SU-DHL-6 (cell line): Measurements from ENCODE around the gene MINDY1.

ENCODE experiments used
- H2AFZ ChIP-seq: fragments of 200-600 bp; sonication (generic); 2 replicates; pipeline ENCODE4 v1.6.1; 2014; ENCODE audit warnings: low read depth, mild to moderate bottlenecking, moderate library complexity, mixed read lengths, antibody characterized with exemption, low read length; ENCODE audit not compliant: severe bottlenecking
- H3F3A ChIP-seq: fragments of 200-600 bp; shearing (Covaris generic); 2 replicates; pipeline ENCODE4 v1.6.0; 2016; ENCODE audit warnings: antibody characterized with exemption, mild to moderate bottlenecking; ENCODE audit not compliant: insufficient read depth
- H3K27ac ChIP-seq: fragments of 200-600 bp; sonication (generic); 2 replicates; pipeline ENCODE4 v1.5.1; 2016; ENCODE audit warnings: low read depth, mild to moderate bottlenecking, low read length, moderate library complexity, mixed read lengths
- H3K27me3 ChIP-seq: fragments of 200-600 bp; sonication (generic), shearing (Covaris generic); 2 replicates; pipeline ENCODE4 v1.6.0; 2014; ENCODE audit warnings: mild to moderate bottlenecking, low read length
- H3K36me3 ChIP-seq: fragments of 200-600 bp; sonication (generic); 2 replicates; pipeline ENCODE4 v1.6.1; 2014; ENCODE audit warnings: mild to moderate bottlenecking, low read length, mixed read lengths
- H3K4me2 ChIP-seq: fragments of 300-600, 200-600 bp; shearing (Covaris generic), sonication (generic); 2 replicates; pipeline ENCODE4 v1.6.0; 2014; ENCODE audit warnings: low read length, low read depth, mild to moderate bottlenecking; ENCODE audit not compliant: poor library complexity, severe bottlenecking
- H3K4me3 ChIP-seq: fragments of 200-600 bp; sonication (generic); 2 replicates; pipeline ENCODE4 v1.5.1; 2014; ENCODE audit warnings: antibody characterized with exemption, low read length, mild to moderate bottlenecking, mixed read lengths; ENCODE audit not compliant: insufficient read depth, poor library complexity, severe bottlenecking
- H3K79me2 ChIP-seq: fragments of 200-600 bp; sonication (generic); 2 replicates; pipeline ENCODE4 v1.6.1; 2014; ENCODE audit warnings: mild to moderate bottlenecking, low read length, moderate library complexity; ENCODE audit not compliant: insufficient read depth
- H3K9ac ChIP-seq: fragments of 200-600 bp; sonication (generic); 2 replicates; pipeline ENCODE4 v1.7.0; 2014; ENCODE audit warnings: mild to moderate bottlenecking, low read length
- H3K9me2 ChIP-seq: fragments of 200-600 bp; sonication (generic); replicated peaks from 2 replicates; pipeline ENCODE4 v1.6.1; 2014; ENCODE audit warnings: low read length; ENCODE audit not compliant: insufficient read depth
- H3K9me3 ChIP-seq: fragments of 200-600 bp; sonication (generic); 2 replicates; pipeline ENCODE4 v1.6.1; 2014; ENCODE audit warnings: low read length, mixed read lengths; ENCODE audit not compliant: insufficient read depth
- H4K20me1 ChIP-seq: fragments of 200-600 bp; sonication (generic); 2 replicates; pipeline ENCODE4 v1.6.1; 2014; ENCODE audit warnings: low read depth, mild to moderate bottlenecking, antibody characterized with exemption, low read length, moderate library complexity, mixed read lengths
- CTCF ChIP-seq: fragments of 200-600 bp; sonication (generic); IDR thresholded peaks from one replicate; pipeline ENCODE4 v1.5.1; 2017; ENCODE audit warnings: antibody characterized with exemption, mild to moderate bottlenecking, low read length, moderate library complexity; ENCODE audit not compliant: insufficient read depth, poor library complexity, severe bottlenecking
- EZH2phosphoT487 ChIP-seq: fragments of 200-600 bp; sonication (generic), shearing (Covaris generic); conservative IDR thresholded peaks from 2 replicates; pipeline ENCODE4 v1.6.1; 2018; ENCODE audit warnings: mild to moderate bottlenecking, antibody characterized with exemption, low read length, moderate library complexity, mixed read lengths

The MINDY1 gene

GRCh38 chr1:151006327-151007052 is at the start of gene MINDY1:
MINDY1 (minus strand) TSS chr1:151006902; CDS start chr1:151002617, 4,285 bp downstream.
- Histone ChIP-seq H3F3A (peaks cover 8% of the 10 kb centered on the region; the same call in 1 of the 2 replicates), H4K20me1 (no peaks in the 10 kb centered on the region), H3K9ac (peak within 1 kb of the TSS; percentile 83), H3K36me3 (no peaks in the 10 kb centered on the region), H3K27me3 (no peaks in the 10 kb centered on the region), H3K27ac (peak within 1 kb of the TSS; percentile 51), H3K9me3 (no peaks in the 10 kb centered on the region), H3K9me2 (no peaks in the 10 kb centered on the region), H3K4me2 (peak within 1 kb of the TSS; percentile 75), H3K4me3 (peak within 1 kb of the TSS; percentile 48), H3K79me2 (peaks cover 12% of the 10 kb centered on the region; the same call in 1 of the 2 replicates), H2AFZ (peak within 1 kb of the TSS; percentile 85)
- no peak for TF ChIP-seq EZH2phosphoT487

- Histone ChIP-seq H3F3A (peaks cover 4% of the 10 kb centered on the region), H3K27me3 (no peaks in the 10 kb centered on the region)
Observed at GRCh38 chr1:151056149-151056548, 49.4 kb upstream of the MINDY1 start.

GRCh38 chr1:151055581-151055980 is 48.9 kb upstream of the MINDY1 start:
- H3K4me3 ChIP-seq, result no peak overlapping the region
- no peaks in the 10 kb centered on the region for H3K27me3 ChIP-seq
- no peaks in the 10 kb centered on the region for H3K9me2 ChIP-seq
- H3K9ac ChIP-seq, result no peak overlapping the region
- H3K4me2 ChIP-seq, result no peak overlapping the region
- H3K9me3 ChIP-seq, result no peaks in the 10 kb centered on the region
- no peak overlapping the region for H2AFZ ChIP-seq
- no peak for TF ChIP-seq CTCF
- no peak for TF ChIP-seq EZH2phosphoT487
- peaks cover 43% of the 10 kb centered on the region for H3K79me2 ChIP-seq
- no peak overlapping the region for H3K27ac ChIP-seq
- H3F3A ChIP-seq, result peaks cover 6% of the 10 kb centered on the region
- H4K20me1 ChIP-seq, result no peaks in the 10 kb centered on the region; the same call in 1 of the 2 replicates
- peaks cover 12% of the 10 kb centered on the region; the same call in 1 of the 2 replicates for H3K36me3 ChIP-seq

More at GRCh38 chr1:151056149-151056548, 49.4 kb upstream of the MINDY1 start:
- H3K4me2 ChIP-seq, result no peak overlapping the region
- H3K27ac ChIP-seq, result no peak overlapping the region
- TF ChIP-seq EZH2phosphoT487 (no peak), CTCF (no peak)
- 0 out of 2 replicates have a peak overlapping the region, but pooled peaks have one; percentile 2 for H3K9ac ChIP-seq
- peaks cover 48% of the 10 kb centered on the region for H3K79me2 ChIP-seq
- H3K9me2 ChIP-seq, result no peaks in the 10 kb centered on the region
- H3K4me3 ChIP-seq, result no peak overlapping the region
- H2AFZ ChIP-seq, result no peak overlapping the region
- H3K36me3 ChIP-seq, result peaks cover 12% of the 10 kb centered on the region; the same call in 1 of the 2 replicates
- H4K20me1 ChIP-seq, result no peaks in the 10 kb centered on the region; the same call in 1 of the 2 replicates
- no peaks in the 10 kb centered on the region for H3K9me3 ChIP-seq

- no peak for TF ChIP-seq CTCF
- TF ChIP-seq EZH2phosphoT487, result no peak
- Histone ChIP-seq H3K9ac (no peak overlapping the region), H3F3A (peaks cover 10% of the 10 kb centered on the region), H3K4me2 (no peak overlapping the region), H3K27ac (no peak overlapping the region), H3K79me2 (peaks cover 43% of the 10 kb centered on the region), H4K20me1 (no peaks in the 10 kb centered on the region; the same call in 1 of the 2 replicates), H3K9me3 (no peaks in the 10 kb centered on the region), H2AFZ (no peak overlapping the region), H3K9me2 (no peaks in the 10 kb centered on the region), H3K27me3 (no peaks in the 10 kb centered on the region), H3K36me3 (peaks cover 12% of the 10 kb centered on the region; the same call in 1 of the 2 replicates), H3K4me3 (no peak overlapping the region)
Observed at GRCh38 chr1:151054971-151055547, 48.4 kb upstream of the MINDY1 start.
